ENCODE measurements around the gene KIF1C. TPM values are rescaled to one million over a fixed set of nuclear protein-coding genes. Genes with fewer than 3 reads are reported as not detected.

Gene KIF1C
- total and polyA plus RNA-seq, 9 of the 15 experiments (the other 6 are each of a cell fraction or from before 2014, with no cell fraction given) = 0.38 to 68.4 (median 25.1) TPM

GRCh38 chr17:5024604-5025003, 26.9 kb downstream of the KIF1C start (continued):
- TF ChIP-seq, protein P1, sequence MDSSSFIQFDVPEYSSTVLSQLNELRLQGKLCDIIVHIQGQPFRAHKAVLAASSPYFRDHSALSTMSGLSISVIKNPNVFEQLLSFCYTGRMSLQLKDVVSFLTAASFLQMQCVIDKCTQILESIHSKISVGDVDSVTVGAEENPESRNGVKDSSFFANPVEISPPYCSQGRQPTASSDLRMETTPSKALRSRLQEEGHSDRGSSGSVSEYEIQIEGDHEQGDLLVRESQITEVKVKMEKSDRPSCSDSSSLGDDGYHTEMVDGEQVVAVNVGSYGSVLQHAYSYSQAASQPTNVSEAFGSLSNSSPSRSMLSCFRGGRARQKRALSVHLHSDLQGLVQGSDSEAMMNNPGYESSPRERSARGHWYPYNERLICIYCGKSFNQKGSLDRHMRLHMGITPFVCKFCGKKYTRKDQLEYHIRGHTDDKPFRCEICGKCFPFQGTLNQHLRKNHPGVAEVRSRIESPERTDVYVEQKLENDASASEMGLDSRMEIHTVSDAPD (CRISPR knock-in tag; IDR thresholded peaks at IDR 0.05) = no peak
- TF ChIP-seq ZNF584 (CRISPR knock-in tag; IDR thresholded peaks at IDR 0.05; ENCODE audit: low read depth) (no peak), NCOA6 (IDR thresholded peaks at IDR 0.05) (no peak), YY1 (IDR thresholded peaks at IDR 0.05; ENCODE audit: borderline replicate concordance in 1 of 3, control insufficient read depth in 1 of 3, extremely low read depth in 1 of 3, insufficient read depth in 3 of 3, insufficient read length in 1 of 3, insufficient replicate concordance in 2 of 3, low read depth in 1 of 3, low read length in 2 of 3) (no peak), ZNF764 (CRISPR knock-in tag; IDR thresholded peaks at IDR 0.05; ENCODE audit: low read depth) (no peak), HDAC6 (IDR thresholded peaks at IDR 0.05; ENCODE audit: low read depth, low read length) (no peak), E2F3 (CRISPR knock-in tag; IDR thresholded peaks at IDR 0.05) (no peak), ZEB2 (IDR thresholded peaks at IDR 0.05) (no peak), NUFIP1 (IDR thresholded peaks at IDR 0.05; ENCODE audit: partially characterized antibody) (no peak), SRF (CRISPR knock-in tag; IDR thresholded peaks at IDR 0.05) (no peak)

- no peak for FAIRE-seq
- H3K27ac ChIP-seq (ENCODE audit: extremely low read depth, low read depth, low read length) = no peak overlapping the region
- peaks cover 5% of the 10 kb centered on the region; the same call in 1 of the 3 replicates for H3K36me3 ChIP-seq (ENCODE audit: control insufficient read depth, insufficient read depth, low read length)
- no peak overlapping the region for H3K4me2 ChIP-seq (ENCODE audit: insufficient read depth, low read length)
- no peak overlapping the region for H3K4me3 ChIP-seq
- H4K20me1 ChIP-seq (replicated peaks; ENCODE audit: control insufficient read depth, insufficient read depth, low read length) = no peaks in the 10 kb centered on the region
- 61% methylated on average over 6 of the region's 6 CpGs for WGBS (ENCODE audit: insufficient coverage, low coverage, missing lambda C conversion rate)
- H3K9ac ChIP-seq (ENCODE audit: insufficient read depth in 1 of 2, low read depth in 2 of 2, low read length in 2 of 2) = no peak overlapping the region
- no peaks in the 10 kb centered on the region for H3K27me3 ChIP-seq (ENCODE audit: control insufficient read depth in 2 of 2, insufficient read depth in 2 of 2, low read length in 2 of 2)
- H3K4me1 ChIP-seq (replicated peaks in 1 of 2; ENCODE audit: control insufficient read depth in 2 of 2, insufficient read depth in 2 of 2, low read length in 2 of 2) = peaks cover 0 to 5% of the 10 kb centered on the region in 2 experiments; a peak in 3 of 5 replicates
- in situ Hi-C loops (cut with MboI) = no loop called here
- no peaks in the 10 kb centered on the region for H3K9me3 ChIP-seq (replicated peaks; ENCODE audit: control insufficient read depth, insufficient read depth, low read depth, low read length)
- ATAC-seq = no peak
- intact Hi-C loops (cut with micrococcal nuclease) = no loop called here
- no peaks in the 10 kb centered on the region for H3K9me1 ChIP-seq (ENCODE audit: control insufficient read depth, insufficient read depth, low read length)
- ChIA-PET CTCF (ENCODE audit: low intra/inter-chr PET ratio) (no interaction called here), POLR2A (interaction anchor here (0.9 to 1.2 kb wide), 3 partner anchors 9 to 294 kb away, joined by 3 read pairs; no protein-coding TSS in a partner anchor)
- no peak for DNase-seq (ENCODE audit: extremely low read depth in 1 of 4, low spot score in 3 of 4)
- no peaks in the 10 kb centered on the region for H3K79me2 ChIP-seq (ENCODE audit: control insufficient read depth, insufficient read depth, low read length)
- no TSS peak for BruUV-seq (replicated peaks)
- no peak overlapping the region for H2AFZ ChIP-seq (ENCODE audit: low read depth, low read length)
- TF ChIP-seq HNRNPUL1 (IDR thresholded peaks at IDR 0.05; ENCODE audit: low read length) = no peak
- TF ChIP-seq TBP (optimal IDR thresholded peaks at IDR 0.05; ENCODE audit: low read depth, low read length) = no peak
- no peak for TF ChIP-seq RB1 (IDR thresholded peaks at IDR 0.05; ENCODE audit: low read depth)
- TF ChIP-seq BRD9 (IDR thresholded peaks at IDR 0.05; ENCODE audit: low read depth, partially characterized antibody) = no peak
- no peak for TF ChIP-seq SREBF2 (CRISPR knock-in tag; IDR thresholded peaks at IDR 0.05)
- no peak for TF ChIP-seq ZNF57 (CRISPR knock-in tag; IDR thresholded peaks at IDR 0.05)
- TF ChIP-seq KAT2B (IDR thresholded peaks at IDR 0.05; ENCODE audit: low read depth, low read length) = no peak
Observed at GRCh38 chr17:5027299-5027698, 29.5 kb downstream of the KIF1C start.

All from K562 (cell line).